A549 (cell line): ENCODE measurements around the gene MEF2A.

Experiments used
- ELK1 ChIP-seq: fragments of 150-350 bp; IDR thresholded peaks from 2 replicates; pipeline ENCODE4 v1.6.1; 2014; ENCODE audit warnings: low read depth, mild to moderate bottlenecking, low read length
- HES2 ChIP-seq: fragments of >200 bp; sonication (Bioruptor Twin); formaldehyde crosslinking; IDR thresholded peaks from 2 replicates; pipeline ENCODE4 v1.6.1; 2016
- KDM1A ChIP-seq: fragments of 200-600 bp; sonication (generic); IDR thresholded peaks from 2 replicates; pipeline ENCODE4 v1.6.1; 2016; ENCODE audit warnings: low read depth, mild to moderate bottlenecking
- MAX ChIP-seq: IDR thresholded peaks from 2 replicates; pipeline ENCODE4 v1.6.1; 2012
- REST ChIP-seq: fragments of 200-600 bp; sonication (generic); IDR thresholded peaks from 2 replicates; pipeline ENCODE4 v1.6.1; 2016; ENCODE audit warnings: antibody characterized with exemption, mild to moderate bottlenecking, moderate library complexity
- ZFP36 ChIP-seq: fragments of 450-650 bp; IDR thresholded peaks from 2 replicates; pipeline ENCODE4 v1.6.1; 2014; ENCODE audit warnings: borderline replicate concordance; ENCODE audit not compliant: partially characterized antibody
- TF ChIP-seq, protein P1 (sequence below): fragments of >200 bp; sonication (Bioruptor Twin); formaldehyde crosslinking; IDR thresholded peaks from 3 replicates; pipeline ENCODE4 v1.5.1; 2016

DNA sequence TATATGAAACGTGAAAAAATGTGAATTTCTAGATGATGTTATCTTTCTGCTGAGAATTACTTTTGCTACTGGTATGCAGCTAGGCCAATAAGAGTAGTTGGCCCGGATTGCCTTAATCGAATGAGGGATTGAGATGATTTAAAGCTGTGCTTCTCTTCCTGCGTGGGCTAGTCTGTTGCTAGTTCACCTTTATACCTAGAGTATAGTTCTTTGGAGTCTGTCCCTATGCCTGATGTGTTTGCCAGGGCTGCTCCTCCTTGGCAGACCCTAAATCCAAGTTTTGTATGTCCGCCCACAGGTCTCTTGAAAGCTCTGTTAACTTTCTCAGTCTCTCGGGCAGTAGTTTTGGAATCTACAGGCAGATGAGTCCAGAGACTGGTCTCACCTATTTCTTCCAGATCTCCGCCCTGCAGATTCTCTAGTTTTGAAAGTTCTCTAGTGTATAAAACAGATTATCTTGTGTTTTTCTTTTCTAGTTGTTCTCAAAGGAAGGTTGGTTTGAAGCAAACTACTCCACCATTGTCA is 64.9 kb downstream of the MEF2A start:
- TF ChIP-seq, protein P1, sequence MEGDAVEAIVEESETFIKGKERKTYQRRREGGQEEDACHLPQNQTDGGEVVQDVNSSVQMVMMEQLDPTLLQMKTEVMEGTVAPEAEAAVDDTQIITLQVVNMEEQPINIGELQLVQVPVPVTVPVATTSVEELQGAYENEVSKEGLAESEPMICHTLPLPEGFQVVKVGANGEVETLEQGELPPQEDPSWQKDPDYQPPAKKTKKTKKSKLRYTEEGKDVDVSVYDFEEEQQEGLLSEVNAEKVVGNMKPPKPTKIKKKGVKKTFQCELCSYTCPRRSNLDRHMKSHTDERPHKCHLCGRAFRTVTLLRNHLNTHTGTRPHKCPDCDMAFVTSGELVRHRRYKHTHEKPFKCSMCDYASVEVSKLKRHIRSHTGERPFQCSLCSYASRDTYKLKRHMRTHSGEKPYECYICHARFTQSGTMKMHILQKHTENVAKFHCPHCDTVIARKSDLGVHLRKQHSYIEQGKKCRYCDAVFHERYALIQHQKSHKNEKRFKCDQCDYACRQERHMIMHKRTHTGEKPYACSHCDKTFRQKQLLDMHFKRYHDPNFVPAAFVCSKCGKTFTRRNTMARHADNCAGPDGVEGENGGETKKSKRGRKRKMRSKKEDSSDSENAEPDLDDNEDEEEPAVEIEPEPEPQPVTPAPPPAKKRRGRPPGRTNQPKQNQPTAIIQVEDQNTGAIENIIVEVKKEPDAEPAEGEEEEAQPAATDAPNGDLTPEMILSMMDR = no peak
- no peak for TF ChIP-seq ZFP36
- TF ChIP-seq ELK1 = no peak
- TF ChIP-seq KDM1A = no peak
- TF ChIP-seq MAX = no peak
- TF ChIP-seq REST = no peak
- no peak for TF ChIP-seq HES2
